Bronchial epithelial cell (primary cell): ENCODE measurements around the gene FGF8. TPM values are rescaled to one million over a fixed set of nuclear protein-coding genes. Genes with fewer than 3 reads are reported as not detected.

Experiments used
- DNase-seq: peaks from one replicate; pipeline ENCODE4 v3.0.0-alpha.2; 2010; ENCODE audit warnings: low read depth
- FAIRE-seq: peaks from 2 replicates; lab custom pipeline; 2011; peaks lifted over from hg19 to GRCh38; lab: Jason Lieb, UNC
- H3K27me3 ChIP-seq: 2 replicates; pipeline ENCODE4 v1.5.1; 2011; ENCODE audit warnings: low read length; ENCODE audit not compliant: control insufficient read depth, insufficient read depth
- H3K36me3 ChIP-seq: 2 replicates; pipeline ENCODE4 v1.5.1; 2011; ENCODE audit warnings: low read length; ENCODE audit not compliant: control insufficient read depth, insufficient read depth
- H3K4me3 ChIP-seq: 2 replicates; pipeline ENCODE4 v1.5.1; 2011; ENCODE audit warnings: mild to moderate bottlenecking, low read depth, low read length, control low read depth
- total RNA-seq: library from RNA; depleted of rRNA; stranded (reverse); fragments of >200 nt; gene quantifications from 2 replicates; pipeline ENCODE4 v1.2.1, GENCODE V29; 2014
- TF ChIP-seq, protein P1 (sequence below): IDR thresholded peaks from 2 replicates; pipeline ENCODE4 v1.5.1; 2011; ENCODE audit warnings: mild to moderate bottlenecking, moderate library complexity, low read length, control low read depth, inconsistent platforms; ENCODE audit not compliant: insufficient read depth, severe bottlenecking

FGF8 gene
- total RNA-seq, 1 donor from 2014 or later: 0.26 TPM

DNA sequence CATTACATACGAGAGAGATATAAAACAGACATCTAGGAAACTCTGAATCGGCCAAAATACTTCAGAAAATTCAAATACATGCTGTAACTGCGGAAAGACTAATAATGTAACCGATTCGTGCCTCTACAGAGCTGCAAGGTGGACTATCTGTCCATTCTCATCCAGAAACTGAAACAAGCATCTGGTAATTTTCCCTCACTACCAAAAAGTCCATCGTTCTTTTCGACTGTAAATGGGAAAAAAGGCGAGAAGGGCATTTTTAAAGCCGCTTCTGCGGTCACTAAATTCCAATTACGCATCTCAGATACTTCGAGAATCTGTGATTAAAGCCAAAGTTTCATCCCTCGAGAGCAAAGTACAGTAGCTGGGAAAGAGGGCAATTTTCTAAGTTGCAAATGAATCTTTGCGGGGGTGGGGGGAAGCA, 41.0 kb upstream of the FGF8 start:
- no peak for FAIRE-seq
- H3K27me3 ChIP-seq: no peaks in the 10 kb centered on the region
- TF ChIP-seq, protein P1, sequence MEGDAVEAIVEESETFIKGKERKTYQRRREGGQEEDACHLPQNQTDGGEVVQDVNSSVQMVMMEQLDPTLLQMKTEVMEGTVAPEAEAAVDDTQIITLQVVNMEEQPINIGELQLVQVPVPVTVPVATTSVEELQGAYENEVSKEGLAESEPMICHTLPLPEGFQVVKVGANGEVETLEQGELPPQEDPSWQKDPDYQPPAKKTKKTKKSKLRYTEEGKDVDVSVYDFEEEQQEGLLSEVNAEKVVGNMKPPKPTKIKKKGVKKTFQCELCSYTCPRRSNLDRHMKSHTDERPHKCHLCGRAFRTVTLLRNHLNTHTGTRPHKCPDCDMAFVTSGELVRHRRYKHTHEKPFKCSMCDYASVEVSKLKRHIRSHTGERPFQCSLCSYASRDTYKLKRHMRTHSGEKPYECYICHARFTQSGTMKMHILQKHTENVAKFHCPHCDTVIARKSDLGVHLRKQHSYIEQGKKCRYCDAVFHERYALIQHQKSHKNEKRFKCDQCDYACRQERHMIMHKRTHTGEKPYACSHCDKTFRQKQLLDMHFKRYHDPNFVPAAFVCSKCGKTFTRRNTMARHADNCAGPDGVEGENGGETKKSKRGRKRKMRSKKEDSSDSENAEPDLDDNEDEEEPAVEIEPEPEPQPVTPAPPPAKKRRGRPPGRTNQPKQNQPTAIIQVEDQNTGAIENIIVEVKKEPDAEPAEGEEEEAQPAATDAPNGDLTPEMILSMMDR: no peak

DNA sequence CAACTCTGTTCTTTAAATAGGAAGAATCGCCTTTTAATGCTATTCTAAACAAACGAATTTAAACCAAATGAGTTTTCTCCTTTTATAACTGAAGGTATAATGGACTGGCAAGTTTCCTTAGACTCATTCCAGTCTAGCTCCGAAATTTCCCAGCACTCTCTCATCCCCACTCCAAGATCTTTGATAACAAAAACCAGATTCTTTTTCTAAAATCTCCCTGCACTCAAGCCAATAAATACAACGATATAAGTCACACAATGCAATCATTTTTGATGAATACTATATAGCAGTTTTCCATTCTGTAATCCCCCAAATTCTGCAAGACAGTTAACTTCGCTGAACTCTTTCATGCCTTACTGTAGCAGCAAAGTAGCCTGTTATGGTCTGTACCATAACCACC, 40.5 kb upstream of the FGF8 start:
- FAIRE-seq (no peak), DNase-seq (no peak)
- Histone ChIP-seq H3K4me3 (peak overlapping the region; percentile 95), H3K36me3 (peaks cover 6% of the 10 kb centered on the region), H3K27me3 (no peaks in the 10 kb centered on the region)
- TF ChIP-seq, protein P1: no peak

More for the DNA sequence above, 41.0 kb upstream of the FGF8 start:
- H3K4me3 ChIP-seq: peak overlapping the region; percentile 95
- no peak for DNase-seq
- peaks cover 6% of the 10 kb centered on the region for H3K36me3 ChIP-seq

DNA sequence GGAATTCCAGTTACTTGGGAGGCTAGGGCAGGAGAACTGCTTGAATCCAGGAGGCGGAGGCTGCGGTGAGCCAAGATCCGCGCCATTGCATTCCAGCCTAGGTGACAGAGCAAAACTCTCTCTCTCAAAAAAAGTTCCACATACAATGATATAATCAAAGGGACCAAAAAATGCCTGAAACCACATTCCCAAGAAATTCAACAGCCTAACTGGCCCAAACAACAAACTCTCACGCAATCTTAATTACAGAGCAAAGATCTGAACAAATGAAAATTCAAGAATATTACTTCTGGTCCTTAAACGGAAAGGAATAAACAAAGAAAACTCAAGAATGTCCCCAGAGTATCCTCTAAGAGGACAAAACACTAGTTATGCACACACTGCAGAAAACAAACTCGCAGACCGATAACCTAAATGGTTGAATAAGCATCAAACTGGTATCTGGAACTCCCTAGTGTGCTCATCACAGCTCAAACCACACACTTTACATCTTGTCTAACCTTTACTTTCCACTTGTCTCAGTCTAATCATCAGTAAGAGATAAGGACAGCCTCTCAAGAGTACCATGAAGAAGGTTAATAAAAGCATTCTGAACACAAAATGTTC, 38.7 kb upstream of the FGF8 start:
- H3K27me3 ChIP-seq: no peaks in the 10 kb centered on the region
- FAIRE-seq (no peak), DNase-seq (no peak)
- TF ChIP-seq, protein P1: no peak
- peaks cover 6% of the 10 kb centered on the region for H3K36me3 ChIP-seq
- H3K4me3 ChIP-seq: peak overlapping the region; percentile 95

DNA sequence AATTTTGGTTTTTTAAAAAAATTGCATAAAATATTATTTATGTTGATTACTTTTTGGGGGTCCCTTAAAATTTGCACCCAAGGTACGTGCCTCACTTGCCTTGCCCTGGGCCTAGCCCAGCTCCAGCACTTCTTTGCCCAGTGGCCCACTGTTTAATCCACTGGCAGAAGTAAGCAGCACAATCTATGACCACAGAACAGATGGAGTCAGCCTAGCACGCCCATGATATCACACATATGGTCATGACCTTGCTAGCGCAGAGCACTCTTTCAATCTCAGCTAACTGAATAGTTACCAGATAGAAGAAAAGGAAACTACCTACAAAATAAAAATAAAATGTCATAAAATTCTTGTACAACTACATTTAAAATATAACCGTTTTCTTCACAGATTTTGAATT, 36.7 kb upstream of the FGF8 start:
- DNase-seq (no peak), FAIRE-seq (no peak)
- no peaks in the 10 kb centered on the region for H3K27me3 ChIP-seq
- H3K36me3 ChIP-seq: peaks cover 11% of the 10 kb centered on the region
- TF ChIP-seq, protein P1: no peak
- H3K4me3 ChIP-seq: no peak overlapping the region

DNA sequence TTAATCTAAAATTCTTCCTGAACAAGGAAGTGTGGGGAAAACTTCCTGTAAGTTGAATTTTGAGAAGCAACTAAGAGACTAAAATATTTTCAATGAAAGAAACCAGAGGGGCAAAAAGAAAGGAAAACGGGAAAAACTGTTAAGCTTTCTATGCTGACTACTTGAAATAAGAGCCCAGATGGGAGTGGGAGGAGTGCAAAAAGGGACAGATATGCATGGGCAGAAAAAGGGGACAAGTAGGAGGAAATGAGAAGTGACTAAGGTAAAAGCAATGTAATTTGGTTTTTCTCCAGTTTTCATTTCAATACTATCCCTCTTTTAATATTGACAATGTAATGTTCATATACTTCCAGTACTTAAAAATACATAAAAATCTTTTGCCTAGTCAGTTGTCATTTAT, 31.2 kb upstream of the FGF8 start:
- FAIRE-seq: no peak
- no peak for DNase-seq
- H3K36me3 ChIP-seq: peaks cover 17% of the 10 kb centered on the region
- no peaks in the 10 kb centered on the region for H3K27me3 ChIP-seq
- H3K4me3 ChIP-seq: no peak overlapping the region
- TF ChIP-seq, protein P1: no peak

DNA sequence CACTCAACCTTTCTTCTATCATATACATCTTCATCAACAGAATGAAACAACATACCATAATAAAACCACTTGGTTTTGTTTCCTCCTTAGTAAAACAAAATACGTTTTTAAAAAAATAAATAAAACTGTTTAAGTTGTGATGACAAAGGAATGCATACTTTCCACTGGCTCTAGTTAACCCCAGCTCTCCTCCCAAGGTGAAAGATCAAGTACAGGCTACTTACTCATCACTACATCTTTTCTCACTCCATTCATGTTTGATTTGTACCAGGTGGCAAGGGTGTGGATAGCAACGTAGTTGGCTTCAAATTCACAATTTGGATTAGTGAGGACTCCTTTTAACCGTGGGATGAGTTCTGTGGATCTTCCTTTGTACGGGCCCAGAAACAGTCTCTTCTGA, 27.6 kb upstream of the FGF8 start:
- TF ChIP-seq, protein P1: no peak
- Histone ChIP-seq H3K36me3 (peaks cover 20% of the 10 kb centered on the region), H3K27me3 (no peaks in the 10 kb centered on the region), H3K4me3 (no peak overlapping the region)
- FAIRE-seq: no peak
- DNase-seq: no peak
